ENCODE results near the gene FAM170A.

DNA sequence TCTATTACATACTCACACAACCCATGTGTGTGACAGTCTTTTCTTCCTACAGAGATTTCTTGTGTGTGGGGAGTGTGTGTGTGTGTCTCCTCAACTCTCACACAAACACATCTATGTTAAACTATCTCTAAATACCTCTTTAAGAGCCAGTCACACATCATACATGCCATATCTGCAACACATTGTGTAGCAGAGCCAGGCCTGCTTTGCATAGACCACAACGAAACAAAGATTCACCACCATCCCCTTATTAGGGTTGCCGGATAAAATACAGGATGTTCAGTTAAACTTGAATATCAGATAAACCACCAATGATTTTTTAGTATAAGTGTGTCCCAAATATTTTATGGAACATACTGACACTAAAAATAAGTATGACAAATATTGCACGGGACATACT, 2.3 kb downstream of the FAM170A start:
- no peak for TF ChIP-seq POLR2A (IDR thresholded peaks at IDR 0.05)
- TF ChIP-seq CTCF (IDR thresholded peaks at IDR 0.05) = no peak

Measured in lower leg skin (tissue), 3 donors.